ENCODE measurements around the gene ALDH1L1. TPM values are rescaled to one million over a fixed set of nuclear protein-coding genes. Genes with fewer than 3 reads are reported as not detected.

ALDH1L1 gene
- total RNA-seq, 1 experiment from 2014 or later, result 0.41 TPM

- H3K9me3 Mint-ChIP-seq (ENCODE audit: unreplicated experiment), result no peaks in the 10 kb centered on the region
- no peak overlapping the region for H3K4me3 Mint-ChIP-seq (ENCODE audit: unreplicated experiment)
- no peaks in the 10 kb centered on the region for H3K4me1 ChIP-seq
- no peaks in the 10 kb centered on the region for H3K4me1 Mint-ChIP-seq (ENCODE audit: low read depth, unreplicated experiment)
- no peaks in the 10 kb centered on the region for H3K36me3 ChIP-seq (ENCODE audit: control insufficient read depth, insufficient read depth, low read length)
- no peak overlapping the region for H3K27ac Mint-ChIP-seq (ENCODE audit: unreplicated experiment)
- H3K27me3 ChIP-seq (replicated peaks; ENCODE audit: control insufficient read depth, insufficient read depth, low read length), result no peaks in the 10 kb centered on the region
- H3K4me3 ChIP-seq (ENCODE audit: low read depth, low read length), result no peak overlapping the region
- no peaks in the 10 kb centered on the region for H3K27me3 Mint-ChIP-seq (ENCODE audit: insufficient read depth, unreplicated experiment)
- TF ChIP-seq CTCF (IDR thresholded peaks at IDR 0.05; ENCODE audit: insufficient read depth in 1 of 2, low read depth in 1 of 2, low read length in 1 of 2, severe bottlenecking in 1 of 2, unreplicated experiment in 1 of 2), result no peak
- H3K36me3 Mint-ChIP-seq (ENCODE audit: insufficient read depth, unreplicated experiment), result no peaks in the 10 kb centered on the region
- ChIA-PET CTCF (interaction anchor here (1.3 kb wide), 1 partner anchor 176 kb away, joined by 3 read pairs; no protein-coding TSS in a partner anchor), POLR2A (no interaction called here)
- no TSS peak for BruUV-seq (replicated peaks)
- no peak for DNase-seq
- no peaks in the 10 kb centered on the region for H3K9me3 ChIP-seq
- intact Hi-C loops (cut with micrococcal nuclease; ENCODE audit: unreplicated experiment), result no loop called here
These were observed 68.6 kb downstream of the ALDH1L1 start for GRCh38 chr3:126111566-126112475.

- Mint-ChIP-seq H3K9me3 (ENCODE audit: unreplicated experiment) (no peaks in the 10 kb centered on the region), H3K4me3 (ENCODE audit: unreplicated experiment) (no peak overlapping the region), H3K36me3 (ENCODE audit: insufficient read depth, unreplicated experiment) (no peaks in the 10 kb centered on the region), H3K4me1 (ENCODE audit: low read depth, unreplicated experiment) (no peaks in the 10 kb centered on the region), H3K27ac (ENCODE audit: unreplicated experiment) (no peak overlapping the region), H3K27me3 (ENCODE audit: insufficient read depth, unreplicated experiment) (no peaks in the 10 kb centered on the region)
- no peak for TF ChIP-seq CTCF (IDR thresholded peaks at IDR 0.05; ENCODE audit: insufficient read depth in 1 of 2, low read depth in 1 of 2, low read length in 1 of 2, severe bottlenecking in 1 of 2, unreplicated experiment in 1 of 2)
- Histone ChIP-seq H3K27me3 (replicated peaks; ENCODE audit: control insufficient read depth, insufficient read depth, low read length) (no peaks in the 10 kb centered on the region), H3K4me3 (ENCODE audit: low read depth, low read length) (no peak overlapping the region), H3K9me3 (no peaks in the 10 kb centered on the region), H3K4me1 (no peaks in the 10 kb centered on the region), H3K36me3 (ENCODE audit: control insufficient read depth, insufficient read depth, low read length) (no peaks in the 10 kb centered on the region)
- intact Hi-C loops (cut with micrococcal nuclease; ENCODE audit: unreplicated experiment), result no loop called here
- ChIA-PET POLR2A (no interaction called here), CTCF (interaction anchor here (1.3 kb wide), 1 partner anchor 175 kb away, joined by 3 read pairs; no protein-coding TSS in a partner anchor)
- no peak for DNase-seq
- no TSS peak for BruUV-seq (replicated peaks)
These were observed 69.2 kb downstream of the ALDH1L1 start for GRCh38 chr3:126111126-126111551.

- ChIA-PET POLR2A (no interaction called here), CTCF (interaction anchor here (1.3 kb wide), 1 partner anchor 174 kb away, joined by 3 read pairs; no protein-coding TSS in a partner anchor)
- no peaks in the 10 kb centered on the region for H3K36me3 Mint-ChIP-seq (ENCODE audit: insufficient read depth, unreplicated experiment)
- no peak overlapping the region for H3K4me3 Mint-ChIP-seq (ENCODE audit: unreplicated experiment)
- BruUV-seq (replicated peaks), result no TSS peak
- TF ChIP-seq CTCF (IDR thresholded peaks at IDR 0.05; ENCODE audit: insufficient read depth in 1 of 2, low read depth in 1 of 2, low read length in 1 of 2, severe bottlenecking in 1 of 2, unreplicated experiment in 1 of 2), result no peak
- intact Hi-C loops (cut with micrococcal nuclease; ENCODE audit: unreplicated experiment), result no loop called here
- Histone ChIP-seq H3K4me3 (ENCODE audit: low read depth, low read length) (no peak overlapping the region), H3K36me3 (ENCODE audit: control insufficient read depth, insufficient read depth, low read length) (no peaks in the 10 kb centered on the region), H3K27me3 (replicated peaks; ENCODE audit: control insufficient read depth, insufficient read depth, low read length) (no peaks in the 10 kb centered on the region), H3K4me1 (no peaks in the 10 kb centered on the region), H3K9me3 (no peaks in the 10 kb centered on the region)
- no peaks in the 10 kb centered on the region for H3K4me1 Mint-ChIP-seq (ENCODE audit: low read depth, unreplicated experiment)
- DNase-seq, result no peak
- no peak overlapping the region for H3K27ac Mint-ChIP-seq (ENCODE audit: unreplicated experiment)
- H3K9me3 Mint-ChIP-seq (ENCODE audit: unreplicated experiment), result no peaks in the 10 kb centered on the region
- H3K27me3 Mint-ChIP-seq (ENCODE audit: insufficient read depth, unreplicated experiment), result no peaks in the 10 kb centered on the region
These were observed 69.8 kb downstream of the ALDH1L1 start for GRCh38 chr3:126110431-126111125.

Data from Caco-2 (cell line).